ACHN (cell line): Measurements from ENCODE around the gene IDE.
"Not testable (repeated sequence)": the region's sequence is repeated elsewhere in the genome, so short reads cannot be mapped to it uniquely, and the experiment has no call there.

Experiments
- DNase-seq: peaks from one replicate; pipeline ENCODE4 v3.0.0-alpha.2; 2015
- in situ Hi-C: cut with HindIII; loops from 2 replicates; pipeline ENCODE4 v1.10.0; 2017; ENCODE audit warnings: low sequenced_read_pairs, low pct_ligation_motif_present, low pct_unique_long_range_greater_than_20kb

Gene IDE

DNA sequence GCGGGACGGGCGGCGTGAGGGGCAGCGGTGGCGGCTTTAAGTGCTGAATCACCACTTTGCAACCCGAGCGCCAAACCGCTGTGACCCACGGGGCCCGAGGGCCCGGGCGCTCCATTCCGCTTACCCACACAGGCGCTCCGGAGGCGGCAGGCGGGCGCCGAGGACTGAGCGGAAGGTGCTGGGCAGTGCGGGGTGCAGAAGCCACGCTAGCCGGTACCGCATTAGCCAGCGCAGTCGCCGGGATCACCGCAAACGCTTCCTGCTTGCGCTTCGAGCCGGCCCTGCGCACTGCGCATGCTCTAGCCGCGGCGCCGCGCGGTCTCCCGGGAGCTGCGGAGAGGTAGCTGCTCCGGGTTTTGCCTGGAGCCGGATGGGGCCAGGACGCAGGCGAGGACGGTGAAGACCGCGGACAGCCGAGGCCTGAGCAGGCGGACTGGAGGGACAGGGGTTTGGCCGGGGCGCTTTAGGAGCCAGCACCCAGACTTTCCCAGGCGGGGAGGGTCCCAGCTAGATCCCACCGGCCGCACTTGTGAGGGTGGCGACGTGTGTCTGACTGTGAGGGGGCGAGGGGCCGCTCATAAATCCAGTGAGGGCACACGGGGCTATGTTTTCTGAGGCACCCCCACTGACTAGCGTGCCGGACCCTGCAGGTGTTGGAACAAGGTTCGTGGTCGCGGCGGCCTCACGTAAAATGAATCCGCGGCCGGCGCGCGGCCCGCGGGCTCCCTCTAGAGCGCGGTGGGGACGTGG, at the start of gene IDE:
IDE (minus strand) TSS at position 296 of the 750 bp plus-strand sequence; CDS start at position 222, 74 bp downstream.
- in situ Hi-C loops: no loop called here
- DNase-seq: peak; percentile 90

DNA sequence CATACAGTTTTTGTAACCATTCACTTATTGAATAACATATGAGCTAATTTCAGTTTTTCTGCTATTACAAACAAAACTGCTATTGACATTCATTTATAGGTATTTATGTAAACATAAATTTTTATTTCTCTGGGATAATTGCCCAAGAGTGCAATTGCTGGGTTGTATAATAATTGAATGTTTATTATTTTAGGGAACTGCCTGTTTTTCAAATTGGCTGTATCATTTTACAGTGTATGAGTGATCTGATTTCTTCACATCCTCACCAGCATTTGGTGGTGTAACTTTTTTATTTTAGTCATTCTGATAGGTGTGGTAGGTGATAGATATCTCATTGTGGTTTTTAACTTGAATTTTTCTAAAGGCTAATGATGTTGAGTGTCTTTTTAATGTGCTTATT, 45.5 kb upstream of the IDE start:
- no peak for DNase-seq
- in situ Hi-C loops: no loop called here

DNA sequence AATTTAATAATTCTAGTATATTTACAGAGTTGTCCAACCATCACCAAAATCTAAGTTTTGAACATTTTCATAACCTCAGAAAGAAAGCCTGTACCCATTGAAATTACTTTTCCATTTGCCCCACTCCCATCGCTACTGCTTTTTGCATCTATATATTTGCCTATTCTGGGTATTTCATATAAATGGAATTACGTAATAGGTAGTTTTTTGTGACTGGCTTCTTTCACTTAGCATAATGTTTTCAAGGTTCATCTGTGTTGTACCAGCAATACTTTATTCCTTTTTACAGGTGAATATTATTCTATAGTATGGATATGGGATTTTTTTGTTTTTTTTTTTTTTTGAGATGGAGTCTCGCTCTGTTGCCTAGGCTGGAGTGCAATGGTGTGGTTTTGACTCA, 41.6 kb upstream of the IDE start:
- in situ Hi-C loops: no loop called here

DNA sequence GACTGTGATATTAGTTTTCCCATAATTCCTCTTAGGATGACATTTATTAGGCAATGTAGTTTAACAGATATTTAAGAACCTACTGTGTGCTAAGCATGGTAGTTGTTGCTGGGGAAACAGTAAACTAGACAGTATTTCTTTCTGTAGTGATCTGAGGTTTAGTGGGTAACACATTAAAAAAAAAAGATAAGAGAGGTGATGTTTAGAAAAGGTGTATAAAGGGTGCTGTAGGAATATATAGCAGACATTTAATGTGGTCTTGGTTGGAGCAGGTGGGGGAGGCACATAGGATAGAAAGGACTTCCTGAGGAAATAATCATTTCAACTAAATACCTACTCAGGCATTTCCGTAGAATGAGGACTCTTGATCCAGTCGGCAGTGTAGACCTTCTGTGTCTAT, 30.9 kb upstream of the IDE start:
- DNase-seq: no peak
- in situ Hi-C loops: no loop called here

More for the DNA sequence above, 41.6 kb upstream of the IDE start:
- no peak for DNase-seq

DNA sequence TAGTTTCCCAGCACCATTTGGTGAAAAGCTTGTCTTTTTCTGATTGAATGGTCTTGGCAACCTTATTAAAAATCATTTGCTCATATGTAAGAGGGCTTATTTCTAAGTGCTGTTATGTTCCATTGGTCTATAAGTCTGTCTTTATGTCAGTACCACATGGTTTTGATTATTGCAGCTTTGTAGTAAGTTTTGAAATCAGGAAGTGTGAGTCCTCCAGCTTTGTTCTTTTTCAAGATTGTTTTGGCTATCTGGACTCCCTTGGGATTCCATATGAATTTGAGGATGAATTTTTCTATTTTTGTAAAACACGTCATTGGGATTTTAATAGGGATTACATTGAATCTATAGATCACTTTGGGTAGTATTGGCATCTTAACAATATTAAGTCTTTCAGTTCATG, 24.4 kb upstream of the IDE start:
- DNase-seq: no peak
- in situ Hi-C loops: no loop called here

DNA sequence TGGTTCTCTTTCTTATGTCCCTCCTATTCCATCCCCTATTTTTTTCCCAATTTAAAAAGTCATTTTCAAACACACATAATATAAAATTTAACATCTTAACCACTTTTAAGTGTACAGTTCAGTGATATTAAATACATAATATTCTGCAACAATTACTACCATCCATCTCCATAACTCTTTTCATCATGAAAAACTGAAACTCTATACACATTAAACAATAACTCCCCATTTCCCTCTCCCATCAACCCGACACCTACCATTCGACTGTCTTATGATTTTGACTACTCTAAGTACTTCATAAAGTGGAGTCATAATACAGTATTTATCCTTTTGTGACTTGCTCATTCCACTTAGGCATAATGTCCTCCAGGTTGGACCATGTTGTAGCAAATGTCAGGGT, 21.6 kb upstream of the IDE start:
- in situ Hi-C loops: no loop called here
- DNase-seq: no peak

DNA sequence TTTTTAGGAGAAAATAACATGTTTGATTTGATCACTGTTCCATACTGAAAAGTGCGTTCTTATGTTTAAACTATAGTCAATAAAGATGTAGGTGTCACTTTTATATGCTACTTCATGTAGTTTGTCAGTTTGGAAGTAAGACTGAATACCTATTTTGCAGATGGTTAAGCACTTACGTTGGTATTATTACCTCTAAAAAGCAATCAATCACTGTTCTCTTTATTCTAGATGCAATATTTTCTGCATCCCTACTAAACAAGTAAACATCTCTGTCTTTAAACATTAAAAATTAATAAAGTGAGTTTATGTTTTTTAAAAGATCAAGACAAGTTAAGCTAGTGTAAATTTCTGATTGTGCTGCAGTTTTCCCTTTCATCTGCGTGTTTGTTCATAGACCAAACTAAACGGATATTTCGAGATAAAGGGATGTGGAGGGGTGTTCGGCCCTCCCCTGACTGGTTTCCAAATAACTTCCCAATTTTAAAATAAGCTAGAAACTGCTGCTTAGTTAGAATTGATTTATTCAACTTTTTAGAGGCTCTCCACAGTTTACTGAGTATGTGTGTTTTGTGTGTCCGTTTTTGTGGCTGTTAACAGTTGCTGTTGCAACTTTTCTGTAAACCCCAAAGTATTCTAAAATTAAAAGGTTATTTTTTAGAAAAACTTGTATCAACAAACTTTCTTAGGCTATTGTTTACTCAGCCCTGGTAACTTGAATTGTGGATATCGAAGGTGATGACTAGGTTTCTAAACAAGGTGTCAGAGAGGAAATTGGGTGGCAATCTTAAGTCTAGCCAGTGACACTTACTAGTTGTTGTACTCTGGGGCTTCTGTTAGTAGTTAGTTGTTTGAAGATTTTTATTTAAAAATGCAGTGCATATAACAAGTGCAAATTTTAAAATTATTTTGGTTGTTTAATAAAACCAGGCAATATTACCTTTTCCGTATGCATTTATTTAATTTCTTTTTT, 20.0 kb upstream of the IDE start:
- in situ Hi-C loops: no loop called here
- DNase-seq: peak; percentile 22

DNA sequence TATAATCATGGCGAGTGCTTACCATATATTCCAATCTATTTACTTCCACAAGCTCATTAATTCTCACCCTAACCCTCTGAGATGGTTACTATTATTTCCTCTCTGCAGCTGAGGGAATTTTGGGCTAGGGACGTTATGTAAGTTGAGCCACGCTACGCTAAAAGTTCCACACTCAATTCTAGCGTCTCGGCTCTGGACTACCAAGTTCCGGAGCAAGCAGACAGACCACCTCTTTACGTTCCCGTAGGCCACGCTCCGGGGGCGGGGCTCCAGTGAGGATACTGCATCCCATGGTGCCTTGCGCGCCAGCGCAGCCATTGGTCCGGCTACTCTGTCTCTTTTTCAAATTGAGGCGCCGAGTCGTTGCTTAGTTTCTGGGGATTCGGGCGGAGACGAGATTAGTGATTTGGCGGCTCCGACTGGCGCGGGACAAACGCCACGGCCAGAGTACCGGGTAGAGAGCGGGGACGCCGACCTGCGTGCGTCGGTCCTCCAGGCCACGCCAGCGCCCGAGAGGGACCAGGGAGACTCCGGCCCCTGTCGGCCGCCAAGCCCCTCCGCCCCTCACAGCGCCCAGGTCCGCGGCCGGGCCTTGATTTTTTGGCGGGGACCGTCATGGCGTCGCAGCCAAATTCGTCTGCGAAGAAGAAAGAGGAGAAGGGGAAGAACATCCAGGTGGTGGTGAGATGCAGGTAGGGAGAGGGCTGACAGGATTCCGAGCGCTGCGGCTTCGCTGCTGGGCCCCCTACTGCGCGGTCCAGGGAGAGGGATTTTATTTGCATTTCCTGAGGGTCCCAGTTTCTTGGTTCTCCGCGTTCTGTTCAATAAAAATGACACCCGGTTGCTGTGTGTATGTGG, 19.1 kb upstream of the IDE start, which contains the start of gene KIF11:
KIF11 (plus strand) TSS at position 370 of the 858 bp plus-strand sequence; CDS start at position 616, 246 bp downstream.
- in situ Hi-C loops: no loop called here
- peak; percentile 99 for DNase-seq

DNA sequence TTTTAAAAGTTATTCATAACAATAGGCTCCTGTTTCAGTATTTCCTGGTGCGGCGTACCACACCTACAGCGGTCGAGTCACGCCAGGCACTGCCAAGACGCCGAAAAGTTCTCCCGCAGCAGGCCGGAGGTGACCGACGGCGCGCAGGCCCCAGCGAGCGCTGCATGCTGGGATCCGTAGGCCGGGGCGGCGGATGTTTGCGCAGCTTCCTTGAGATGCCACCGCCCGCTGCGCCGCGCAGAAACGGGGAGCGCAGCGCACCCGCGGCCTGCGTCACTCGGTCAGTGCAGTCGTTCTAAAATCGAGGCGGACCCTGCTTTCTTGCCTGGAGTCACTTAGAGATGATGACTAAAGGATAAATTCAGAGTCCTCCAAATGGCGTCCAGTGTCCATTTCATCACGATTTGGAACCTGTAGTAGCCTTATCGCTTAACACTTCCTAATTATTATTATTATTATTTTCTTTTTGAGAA, 17.7 kb upstream of the IDE start:
- peak; percentile 97 for DNase-seq
- in situ Hi-C loops: no loop called here

DNA sequence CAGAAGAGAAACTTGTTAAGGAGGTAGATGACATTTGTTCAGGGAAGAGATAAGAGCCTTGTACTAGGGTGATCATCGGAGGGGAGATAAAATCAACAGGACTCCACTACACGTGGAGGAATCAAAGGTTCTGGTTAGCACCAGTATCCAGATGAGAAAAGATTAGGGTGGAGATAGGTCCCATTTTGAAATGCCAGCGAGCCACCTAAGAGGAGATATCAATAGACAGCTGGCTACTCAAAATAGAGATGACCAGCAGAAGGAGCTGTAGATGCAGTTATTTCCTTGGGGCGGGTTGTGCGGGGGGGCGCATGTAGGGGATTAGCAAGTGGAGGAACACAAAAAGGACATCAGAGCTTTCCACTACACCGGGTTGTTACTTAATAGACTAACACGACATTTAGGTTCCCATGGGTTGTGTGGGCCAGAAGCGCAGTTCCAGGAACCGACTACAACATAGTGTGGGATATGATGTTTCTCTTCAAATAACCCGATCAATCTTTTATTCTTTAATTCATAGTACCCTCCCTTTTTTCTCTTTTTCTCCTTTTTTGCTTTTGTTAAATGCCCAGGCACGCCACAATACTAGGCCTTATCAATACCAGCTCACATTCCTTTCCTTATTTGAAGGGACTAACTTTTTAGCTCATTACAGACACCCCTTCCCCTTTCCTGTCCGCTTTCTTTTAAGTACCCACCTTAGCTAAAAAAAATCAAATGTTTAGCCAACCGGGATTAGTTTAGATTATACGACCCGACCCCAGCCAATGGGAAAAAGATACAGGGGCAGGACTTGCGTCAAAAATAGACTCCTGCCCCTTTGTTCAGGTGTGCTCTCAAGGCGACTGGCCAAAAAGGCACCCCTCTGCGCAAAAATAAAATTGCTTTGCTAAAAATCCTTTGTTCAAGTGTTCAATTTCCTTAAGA, 17.0 kb upstream of the IDE start:
- in situ Hi-C loops: no loop called here
- peak; percentile 65 for DNase-seq

DNA sequence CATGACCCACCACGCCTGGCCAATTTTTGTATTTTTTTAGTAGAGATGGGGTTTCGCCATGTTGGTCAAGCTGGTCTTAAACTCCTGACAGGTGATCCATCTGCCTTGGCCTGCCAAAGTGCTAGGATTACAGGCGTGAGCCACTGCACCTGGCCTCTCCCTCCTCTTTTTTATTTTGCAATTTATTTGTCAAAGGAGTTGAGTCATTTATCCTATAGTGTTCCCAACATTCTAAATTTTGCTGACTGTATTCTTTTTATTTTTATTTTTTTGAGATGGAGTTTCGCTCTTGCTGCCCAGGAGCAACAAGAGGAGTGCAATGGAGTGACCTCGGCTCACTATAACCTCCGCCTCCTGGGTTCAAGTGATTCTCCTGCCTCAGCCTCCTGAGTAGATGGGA, 8.5 kb upstream of the IDE start:
- in situ Hi-C loops, DNase-seq: not testable (repeated sequence)

DNA sequence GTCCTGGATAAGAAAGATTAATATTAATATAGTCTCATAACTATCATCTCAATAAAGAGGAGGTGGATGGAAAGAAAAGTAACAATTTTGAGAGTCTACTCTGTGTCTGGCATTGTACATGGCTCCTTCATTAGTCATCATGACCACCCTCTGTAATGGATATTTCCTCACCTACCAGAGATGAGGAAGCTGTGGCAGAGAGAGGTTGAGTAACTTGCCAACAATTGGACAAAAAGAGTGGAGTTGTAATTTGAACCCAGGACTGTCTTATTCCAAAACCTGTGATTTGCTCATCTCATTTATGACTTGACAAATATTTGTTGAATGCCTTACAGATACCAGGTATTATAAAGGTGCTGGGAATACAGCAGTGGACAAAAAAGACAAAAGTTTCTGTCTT, 2.1 kb upstream of the IDE start:
- in situ Hi-C loops: no loop called here
- peak; percentile 57 for DNase-seq

DNA sequence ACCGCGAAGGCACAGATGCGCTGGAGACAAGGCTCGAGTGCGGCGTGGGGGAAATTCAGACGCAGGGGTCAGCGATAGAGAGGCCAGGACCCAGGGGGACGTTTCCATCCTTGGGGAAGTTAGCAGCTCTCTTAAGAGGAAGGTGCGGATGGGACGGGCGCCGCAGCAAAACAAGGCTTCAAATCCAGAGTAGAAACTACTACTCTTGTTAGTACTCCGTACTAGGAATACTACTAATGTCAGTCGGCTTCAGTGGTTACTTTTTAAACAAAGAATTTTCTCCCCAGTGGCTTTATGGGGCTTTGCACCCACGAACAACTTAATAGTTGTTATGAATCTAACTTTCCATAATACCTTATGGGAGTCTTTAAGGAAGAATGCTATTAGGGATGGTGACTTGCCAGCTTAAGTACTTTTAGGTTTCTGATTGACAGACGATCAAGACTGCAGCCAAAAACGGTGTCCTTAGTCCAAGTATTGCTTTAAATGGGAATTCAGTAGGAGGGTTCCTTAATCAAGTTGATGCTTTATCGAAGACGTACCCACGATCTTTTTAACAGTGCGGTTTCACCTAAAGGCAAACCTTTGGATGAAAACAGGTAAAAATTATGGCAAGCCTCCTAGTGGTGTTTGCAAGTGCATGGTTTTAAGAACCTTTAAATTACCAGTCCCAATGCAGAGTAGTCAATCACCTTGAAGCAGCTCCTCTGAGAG, 812 bp upstream of the IDE start:
- DNase-seq: peak; percentile 86
- in situ Hi-C loops: no loop called here

DNA sequence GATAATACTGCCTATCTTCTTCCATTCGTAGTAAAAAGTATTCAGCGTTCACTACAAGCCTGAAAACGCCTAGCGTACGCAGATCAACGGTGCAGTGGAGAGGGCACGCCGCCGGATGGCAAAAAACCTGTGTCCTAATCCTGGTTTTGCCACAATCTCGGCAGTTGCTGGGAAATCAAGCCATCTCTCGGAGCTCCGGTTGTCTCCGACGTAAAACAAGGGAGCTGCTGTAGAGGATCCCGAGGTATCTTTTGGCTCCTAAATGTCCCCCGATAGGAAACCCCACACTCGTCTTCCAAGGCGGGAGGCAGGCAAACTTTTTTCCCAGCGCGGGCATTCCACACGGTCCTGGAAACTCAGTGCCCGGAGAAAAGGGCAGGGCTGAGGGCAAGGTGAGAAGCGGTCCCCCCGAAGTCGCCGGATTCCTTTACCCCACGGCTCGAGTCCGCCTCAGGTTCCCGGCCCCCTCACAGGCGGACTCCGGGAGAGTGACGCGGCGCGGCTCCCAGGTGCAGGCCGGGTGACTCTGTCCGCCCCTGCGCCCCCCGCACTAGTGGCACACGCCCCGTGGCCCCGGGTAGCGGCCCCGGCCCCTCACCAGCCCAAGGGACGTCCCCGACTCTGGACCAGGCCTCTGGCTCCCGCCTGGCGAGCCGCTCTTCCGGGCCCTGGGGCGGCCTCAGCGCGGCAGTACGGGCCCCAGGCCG, 649 bp downstream of the IDE start:
- in situ Hi-C loops: no loop called here
- DNase-seq: peak; percentile 66

DNA sequence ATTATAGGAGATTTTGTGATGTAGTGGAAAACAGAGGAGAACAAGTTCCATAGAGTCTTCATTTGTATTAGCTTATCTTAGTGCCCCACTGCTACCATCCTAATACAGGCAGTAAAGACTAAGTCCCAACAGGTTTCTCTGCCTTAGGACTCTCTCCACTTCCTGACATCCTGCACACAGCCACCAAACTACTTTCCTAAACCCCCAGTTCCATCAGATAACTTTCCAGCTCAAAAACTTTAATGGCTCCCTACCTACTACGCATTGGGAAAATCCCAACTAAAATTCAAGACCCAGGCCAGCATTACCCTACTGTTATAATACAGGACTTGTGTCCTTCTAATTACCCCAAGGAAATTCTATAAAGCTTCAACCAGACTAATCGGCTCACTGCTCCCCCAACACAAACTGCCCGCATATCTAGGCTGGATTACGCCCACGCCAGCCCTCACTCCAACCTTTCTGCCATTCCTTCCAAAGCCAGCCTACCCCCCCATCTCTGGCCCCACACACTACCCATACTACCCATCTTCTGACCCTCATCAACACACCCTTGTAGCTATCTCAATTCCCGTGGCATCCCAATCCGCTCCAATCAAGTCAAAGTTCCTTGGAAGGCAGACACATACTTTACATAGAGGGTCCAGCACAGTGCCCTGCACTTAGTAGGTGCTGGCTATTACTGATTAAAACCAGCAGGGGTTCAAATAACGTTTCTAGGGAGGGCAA, 1.4 kb downstream of the IDE start:
- no peak for DNase-seq

DNA sequence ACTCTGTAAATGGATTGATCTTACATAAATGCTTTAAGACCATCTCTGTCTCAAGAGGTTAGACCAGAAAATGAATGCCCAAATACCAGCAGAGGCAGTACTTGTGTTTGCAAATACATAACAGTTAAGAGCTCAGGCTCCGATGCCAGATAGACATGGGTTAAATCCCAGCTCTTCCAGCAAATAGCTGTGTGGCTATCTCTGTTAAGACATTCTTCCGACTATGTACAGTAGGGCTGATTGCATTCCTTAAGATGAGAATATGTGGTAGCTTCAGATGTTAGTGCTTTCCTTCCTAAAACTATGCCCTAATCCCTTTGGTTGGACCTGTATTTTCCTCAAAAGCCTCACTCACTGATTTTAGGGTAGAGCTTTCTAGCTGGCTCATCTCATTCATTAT, 2.2 kb downstream of the IDE start:
- DNase-seq: no peak
- in situ Hi-C loops: no loop called here

More for the DNA sequence above, 1.4 kb downstream of the IDE start:
- in situ Hi-C loops: no loop called here
